GM19463 (cell line): ENCODE results near the gene CBFB.
A peak's percentile ranks its signal among the peaks of the same experiment; 100 is the strongest.

ENCODE experiments used
- ATAC-seq: cut with Tn5 transposase; IDR thresholded peaks from one replicate; pipeline ENCODE4 v1.9.1; 2021; ENCODE audit warnings: mild to moderate bottlenecking, moderate library complexity; ENCODE audit not compliant: unreplicated experiment

Gene CBFB

GRCh38 chr16:67016143-67016542 lies 12.8 kb upstream of the CBFB start:
- ATAC-seq, result no peak

GRCh38 chr16:67016681-67017420 lies 12.1 kb upstream of the CBFB start:
- no peak for ATAC-seq

- ATAC-seq, result no peak
Observed at GRCh38 chr16:67017421-67017750, 11.6 kb upstream of the CBFB start.

GRCh38 chr16:67017810-67018488 lies 11.0 kb upstream of the CBFB start:
- peak; percentile 72 for ATAC-seq

GRCh38 chr16:67019171-67019570 lies 9.8 kb upstream of the CBFB start:
- ATAC-seq, result no peak

GRCh38 chr16:67021321-67021720 lies 7.6 kb upstream of the CBFB start:
- ATAC-seq, result no peak

- no peak for ATAC-seq
Observed at GRCh38 chr16:67022531-67023214, 6.3 kb upstream of the CBFB start.

- ATAC-seq, result no peak
Observed at GRCh38 chr16:67023689-67024088, 5.3 kb upstream of the CBFB start.

- no peak for ATAC-seq
Observed at GRCh38 chr16:67024384-67025209, 4.4 kb upstream of the CBFB start.

- ATAC-seq, result no peak
Observed at GRCh38 chr16:67025210-67025550, 3.8 kb upstream of the CBFB start.

GRCh38 chr16:67026570-67026969 lies 2.4 kb upstream of the CBFB start:
- ATAC-seq, result no peak

- ATAC-seq, result no peak
Observed at GRCh38 chr16:67027046-67027445, 1.9 kb upstream of the CBFB start.

GRCh38 chr16:67028167-67028695 lies 718 bp upstream of the CBFB start:
- no peak for ATAC-seq

- peak; percentile 33 for ATAC-seq
Observed at GRCh38 chr16:67029254-67030096, 526 bp downstream of the CBFB start.

- ATAC-seq, result no peak
Observed at GRCh38 chr16:67030221-67030962, 1.4 kb downstream of the CBFB start.

GRCh38 chr16:67034487-67034886 lies 5.5 kb downstream of the CBFB start:
- no peak for ATAC-seq

- ATAC-seq, result no peak
Observed at GRCh38 chr16:67035364-67035763, 6.4 kb downstream of the CBFB start.

- no peak for ATAC-seq
Observed at GRCh38 chr16:67036323-67036741, 7.4 kb downstream of the CBFB start.

GRCh38 chr16:67039260-67040020 lies 10.5 kb downstream of the CBFB start:
- ATAC-seq, result no peak
